ENCODE data around the gene BAZ1A. TPM values are rescaled to one million over a fixed set of nuclear protein-coding genes. Genes with fewer than 3 reads are reported as not detected.

BAZ1A gene
- polyA plus RNA-seq, 1 donor from 2014 or later: 18.1 TPM

DNA sequence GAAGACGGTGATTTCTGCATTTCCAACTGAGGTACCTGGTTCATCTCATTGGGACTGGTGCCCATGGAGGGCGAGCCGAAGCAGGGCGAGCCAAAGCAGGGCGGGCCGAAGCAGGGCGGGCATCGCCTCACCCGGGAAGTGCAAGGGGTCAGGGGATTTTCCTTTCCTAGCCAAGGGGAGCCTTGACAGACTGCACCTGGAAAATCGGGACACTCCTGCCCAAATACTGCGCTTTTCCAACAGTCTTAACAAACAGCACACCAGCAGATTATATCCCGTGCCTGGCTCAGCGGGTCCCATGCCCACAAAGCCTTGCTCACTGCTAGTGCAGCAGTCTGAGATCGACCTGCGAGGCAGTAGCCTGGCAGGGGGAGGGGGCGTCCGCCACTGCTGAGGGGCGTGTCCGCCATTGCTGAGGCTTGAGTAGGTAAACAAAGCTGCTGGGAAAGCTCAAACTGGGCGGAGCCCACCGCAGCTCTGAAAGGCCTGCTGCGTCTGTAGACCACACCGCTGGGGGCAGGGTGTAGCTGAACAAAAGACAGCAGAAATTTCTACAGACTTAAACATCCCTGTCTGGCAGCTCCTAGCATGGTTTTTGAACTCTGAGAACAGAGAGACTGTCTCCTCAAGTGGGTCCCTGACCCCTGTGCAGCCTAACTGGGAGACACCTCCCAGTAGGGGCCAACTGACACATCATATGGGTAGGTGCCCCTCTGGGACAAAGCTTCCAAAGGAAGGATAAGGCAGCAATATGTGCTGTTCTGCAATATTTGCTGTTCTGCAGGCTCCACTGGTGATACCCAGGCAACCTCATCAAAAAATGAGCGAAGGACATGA is 77.2 kb downstream of the BAZ1A start:
- Histone ChIP-seq H3K9me3 (ENCODE audit: low read length) (no peaks in the 10 kb centered on the region), H2AFZ (ENCODE audit: low read depth, low read length) (no peak overlapping the region), H3K27ac (ENCODE audit: low read length) (no peak overlapping the region), H3K9me2 (ENCODE audit: insufficient read depth, low read length) (no peaks in the 10 kb centered on the region), H3K27me3 (ENCODE audit: insufficient read depth, low read depth, low read length) (no peaks in the 10 kb centered on the region), H3F3A (ENCODE audit: insufficient read depth, low read length, poor library complexity, severe bottlenecking) (no peaks in the 10 kb centered on the region), H3K4me2 (ENCODE audit: low read length) (no peak overlapping the region), H3K79me2 (replicated peaks; ENCODE audit: insufficient read depth, low read length) (no peaks in the 10 kb centered on the region), H3K9ac (ENCODE audit: low read length) (no peak overlapping the region), H4K20me1 (ENCODE audit: insufficient read depth) (no peaks in the 10 kb centered on the region), H3K36me3 (ENCODE audit: insufficient read depth, low read length) (peaks cover 13% of the 10 kb centered on the region), H3K4me3 (ENCODE audit: low read length) (no peak overlapping the region)
- TF ChIP-seq TAF1 (IDR thresholded peaks at IDR 0.05; ENCODE audit: low read depth) (no peak), RAD21 (conservative IDR thresholded peaks at IDR 0.05) (no peak), MXI1 (conservative IDR thresholded peaks at IDR 0.05; ENCODE audit: poor library complexity, severe bottlenecking) (no peak), EP300 (conservative IDR thresholded peaks at IDR 0.05; ENCODE audit: poor library complexity, severe bottlenecking) (no peak), EZH2 (IDR thresholded peaks at IDR 0.05; ENCODE audit: borderline replicate concordance, insufficient read depth, low read length, poor library complexity, severe bottlenecking) (no peak), POLR2AphosphoS5 (IDR thresholded peaks at IDR 0.05) (no peak), SMC3 (conservative IDR thresholded peaks at IDR 0.05; ENCODE audit: poor library complexity) (no peak)
- TF ChIP-seq, protein P1, sequence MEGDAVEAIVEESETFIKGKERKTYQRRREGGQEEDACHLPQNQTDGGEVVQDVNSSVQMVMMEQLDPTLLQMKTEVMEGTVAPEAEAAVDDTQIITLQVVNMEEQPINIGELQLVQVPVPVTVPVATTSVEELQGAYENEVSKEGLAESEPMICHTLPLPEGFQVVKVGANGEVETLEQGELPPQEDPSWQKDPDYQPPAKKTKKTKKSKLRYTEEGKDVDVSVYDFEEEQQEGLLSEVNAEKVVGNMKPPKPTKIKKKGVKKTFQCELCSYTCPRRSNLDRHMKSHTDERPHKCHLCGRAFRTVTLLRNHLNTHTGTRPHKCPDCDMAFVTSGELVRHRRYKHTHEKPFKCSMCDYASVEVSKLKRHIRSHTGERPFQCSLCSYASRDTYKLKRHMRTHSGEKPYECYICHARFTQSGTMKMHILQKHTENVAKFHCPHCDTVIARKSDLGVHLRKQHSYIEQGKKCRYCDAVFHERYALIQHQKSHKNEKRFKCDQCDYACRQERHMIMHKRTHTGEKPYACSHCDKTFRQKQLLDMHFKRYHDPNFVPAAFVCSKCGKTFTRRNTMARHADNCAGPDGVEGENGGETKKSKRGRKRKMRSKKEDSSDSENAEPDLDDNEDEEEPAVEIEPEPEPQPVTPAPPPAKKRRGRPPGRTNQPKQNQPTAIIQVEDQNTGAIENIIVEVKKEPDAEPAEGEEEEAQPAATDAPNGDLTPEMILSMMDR (IDR thresholded peaks at IDR 0.05; ENCODE audit: poor library complexity, severe bottlenecking): no peak
- TF ChIP-seq, protein P2, sequence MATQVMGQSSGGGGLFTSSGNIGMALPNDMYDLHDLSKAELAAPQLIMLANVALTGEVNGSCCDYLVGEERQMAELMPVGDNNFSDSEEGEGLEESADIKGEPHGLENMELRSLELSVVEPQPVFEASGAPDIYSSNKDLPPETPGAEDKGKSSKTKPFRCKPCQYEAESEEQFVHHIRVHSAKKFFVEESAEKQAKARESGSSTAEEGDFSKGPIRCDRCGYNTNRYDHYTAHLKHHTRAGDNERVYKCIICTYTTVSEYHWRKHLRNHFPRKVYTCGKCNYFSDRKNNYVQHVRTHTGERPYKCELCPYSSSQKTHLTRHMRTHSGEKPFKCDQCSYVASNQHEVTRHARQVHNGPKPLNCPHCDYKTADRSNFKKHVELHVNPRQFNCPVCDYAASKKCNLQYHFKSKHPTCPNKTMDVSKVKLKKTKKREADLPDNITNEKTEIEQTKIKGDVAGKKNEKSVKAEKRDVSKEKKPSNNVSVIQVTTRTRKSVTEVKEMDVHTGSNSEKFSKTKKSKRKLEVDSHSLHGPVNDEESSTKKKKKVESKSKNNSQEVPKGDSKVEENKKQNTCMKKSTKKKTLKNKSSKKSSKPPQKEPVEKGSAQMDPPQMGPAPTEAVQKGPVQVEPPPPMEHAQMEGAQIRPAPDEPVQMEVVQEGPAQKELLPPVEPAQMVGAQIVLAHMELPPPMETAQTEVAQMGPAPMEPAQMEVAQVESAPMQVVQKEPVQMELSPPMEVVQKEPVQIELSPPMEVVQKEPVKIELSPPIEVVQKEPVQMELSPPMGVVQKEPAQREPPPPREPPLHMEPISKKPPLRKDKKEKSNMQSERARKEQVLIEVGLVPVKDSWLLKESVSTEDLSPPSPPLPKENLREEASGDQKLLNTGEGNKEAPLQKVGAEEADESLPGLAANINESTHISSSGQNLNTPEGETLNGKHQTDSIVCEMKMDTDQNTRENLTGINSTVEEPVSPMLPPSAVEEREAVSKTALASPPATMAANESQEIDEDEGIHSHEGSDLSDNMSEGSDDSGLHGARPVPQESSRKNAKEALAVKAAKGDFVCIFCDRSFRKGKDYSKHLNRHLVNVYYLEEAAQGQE (IDR thresholded peaks at IDR 0.05; ENCODE audit: borderline replicate concordance): no peak

DNA sequence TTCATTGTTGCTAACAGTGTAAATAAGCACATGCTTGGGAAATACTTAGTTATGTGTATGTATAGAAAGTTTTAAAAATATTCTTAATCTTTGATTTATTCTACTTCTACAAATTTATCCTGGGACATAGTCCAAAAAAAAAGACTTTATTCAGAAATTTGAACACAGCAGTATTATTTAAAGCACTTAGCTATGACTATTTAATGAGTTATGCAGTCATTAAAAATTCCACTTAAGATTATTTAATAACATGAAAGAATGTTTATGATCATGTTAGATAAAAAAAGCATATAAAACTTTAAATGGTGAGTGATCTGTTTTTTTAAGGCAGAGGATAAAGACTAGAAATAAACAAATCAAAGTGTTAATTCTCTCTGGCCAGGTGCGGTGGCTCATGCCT is 78.3 kb downstream of the BAZ1A start:
- Histone ChIP-seq H3K27ac (ENCODE audit: low read length) (no peak overlapping the region), H3K27me3 (ENCODE audit: insufficient read depth, low read depth, low read length) (no peaks in the 10 kb centered on the region), H3K9me3 (ENCODE audit: low read length) (no peaks in the 10 kb centered on the region), H4K20me1 (ENCODE audit: insufficient read depth) (no peaks in the 10 kb centered on the region), H3K79me2 (replicated peaks; ENCODE audit: insufficient read depth, low read length) (no peaks in the 10 kb centered on the region), H3F3A (ENCODE audit: insufficient read depth, low read length, poor library complexity, severe bottlenecking) (no peaks in the 10 kb centered on the region), H2AFZ (ENCODE audit: low read depth, low read length) (no peak overlapping the region), H3K4me3 (ENCODE audit: low read length) (no peak overlapping the region), H3K36me3 (ENCODE audit: insufficient read depth, low read length) (peaks cover 4% of the 10 kb centered on the region), H3K9ac (ENCODE audit: low read length) (no peak overlapping the region), H3K9me2 (ENCODE audit: insufficient read depth, low read length) (no peaks in the 10 kb centered on the region), H3K4me2 (ENCODE audit: low read length) (no peak overlapping the region)
- TF ChIP-seq MXI1 (conservative IDR thresholded peaks at IDR 0.05; ENCODE audit: poor library complexity, severe bottlenecking) (no peak), SMC3 (conservative IDR thresholded peaks at IDR 0.05; ENCODE audit: poor library complexity) (no peak)
